Lower leg skin (tissue), 3 donors: ENCODE measurements around the gene DOK5.

Experiments
- CTCF ChIP-seq, 3 donors: fragments of 450-650 bp; IDR thresholded peaks; one replicate each; pipeline ENCODE4 v1.5.1; 2016; ENCODE audit warnings: antibody characterized with exemption in 3 of 3, mild to moderate bottlenecking in 3 of 3, moderate library complexity in 2 of 3
- POLR2A ChIP-seq, 2 donors: fragments of 450-650 bp; IDR thresholded peaks; one replicate each; pipeline ENCODE4 v1.6.1; 2016 to 2017; ENCODE audit warnings: antibody characterized with exemption in 2 of 2, mild to moderate bottlenecking in 1 of 2, moderate library complexity in 1 of 2

GRCh38 chr20:54477191-54477955 lies 2.0 kb downstream of the DOK5 start:
- TF ChIP-seq CTCF (IDR thresholded peaks at IDR 0.05) (no peak), POLR2A (IDR thresholded peaks at IDR 0.05) (no peak)
